ENCODE results near the gene SPOCD1. TPM values are rescaled to one million over a fixed set of nuclear protein-coding genes. Genes with fewer than 3 reads are reported as not detected.

Gene SPOCD1
- total RNA-seq, 1 donor from 2014 or later, result 28.0 TPM

GRCh38 chr1:31787261-31787660, 28.6 kb downstream of the SPOCD1 start:
- no peak overlapping the region for H3K27ac ChIP-seq (ENCODE audit: low read depth, low read length)
- H4K20me1 ChIP-seq (ENCODE audit: insufficient read depth, low read length), result peaks cover 29% of the 10 kb centered on the region
- Mint-ChIP-seq H3K4me3 (ENCODE audit: unreplicated experiment) (peak overlapping the region; percentile 93), H3K9me3 (ENCODE audit: unreplicated experiment) (no peaks in the 10 kb centered on the region), H3K36me3 (ENCODE audit: low read depth, unreplicated experiment) (no peaks in the 10 kb centered on the region), H3K4me1 (ENCODE audit: low read depth, unreplicated experiment) (peaks cover 17% of the 10 kb centered on the region), H3K27me3 (ENCODE audit: low read depth, unreplicated experiment) (peaks cover 14% of the 10 kb centered on the region), H3K27ac (ENCODE audit: unreplicated experiment) (no peak overlapping the region)
- no peak overlapping the region for H2AFZ ChIP-seq (ENCODE audit: low read depth, low read length)
- no peaks in the 10 kb centered on the region for H3K27me3 ChIP-seq (ENCODE audit: insufficient read depth, low read length)
- H3K36me3 ChIP-seq (ENCODE audit: insufficient read depth, low read length), result peaks cover 5% of the 10 kb centered on the region
- DNase-seq (ENCODE audit: low read depth), result no peak
- H3K79me2 ChIP-seq (ENCODE audit: insufficient read depth, low read length), result no peaks in the 10 kb centered on the region
- FAIRE-seq, result no peak
- no peak overlapping the region for H3K9ac ChIP-seq (ENCODE audit: low read length)
- no peaks in the 10 kb centered on the region for H3K9me3 ChIP-seq (ENCODE audit: insufficient read depth, low read depth, low read length)
- peaks cover 32% of the 10 kb centered on the region for H3K4me1 ChIP-seq (ENCODE audit: insufficient read depth, low read length)
- H3K4me2 ChIP-seq (ENCODE audit: low read length), result no peak overlapping the region
- H3K4me3 ChIP-seq (ENCODE audit: insufficient read depth, low read depth, low read length), result no peak overlapping the region
- no peak for TF ChIP-seq CTCF (IDR thresholded peaks at IDR 0.05; ENCODE audit: insufficient read depth, low read depth, low read length)
- no peak for TF ChIP-seq EZH2 (IDR thresholded peaks at IDR 0.05; ENCODE audit: insufficient read depth, low read length)

GRCh38 chr1:31786366-31787060, 29.3 kb downstream of the SPOCD1 start:
- DNase-seq (ENCODE audit: low read depth) (no peak), FAIRE-seq (no peak)
- no peak overlapping the region for H3K4me3 ChIP-seq (ENCODE audit: insufficient read depth, low read depth, low read length)
- H3K36me3 ChIP-seq (ENCODE audit: insufficient read depth, low read length), result peaks cover 2% of the 10 kb centered on the region
- no peak overlapping the region for H3K4me2 ChIP-seq (ENCODE audit: low read length)
- H3K27me3 ChIP-seq (ENCODE audit: insufficient read depth, low read length), result no peaks in the 10 kb centered on the region
- no peak overlapping the region for H3K27ac ChIP-seq (ENCODE audit: low read depth, low read length)
- no peaks in the 10 kb centered on the region for H3K79me2 ChIP-seq (ENCODE audit: insufficient read depth, low read length)
- H3K9me3 ChIP-seq (ENCODE audit: insufficient read depth, low read depth, low read length), result no peaks in the 10 kb centered on the region
- peaks cover 18% of the 10 kb centered on the region for H3K4me1 Mint-ChIP-seq (ENCODE audit: low read depth, unreplicated experiment)
- no peaks in the 10 kb centered on the region for H3K36me3 Mint-ChIP-seq (ENCODE audit: low read depth, unreplicated experiment)
- no peaks in the 10 kb centered on the region for H3K9me3 Mint-ChIP-seq (ENCODE audit: unreplicated experiment)
- H3K4me3 Mint-ChIP-seq (ENCODE audit: unreplicated experiment), result no peak overlapping the region
- no peak overlapping the region for H3K27ac Mint-ChIP-seq (ENCODE audit: unreplicated experiment)
- no peak overlapping the region for H3K9ac ChIP-seq (ENCODE audit: low read length)
- H3K27me3 Mint-ChIP-seq (ENCODE audit: low read depth, unreplicated experiment), result peaks cover 12% of the 10 kb centered on the region
- H3K4me1 ChIP-seq (ENCODE audit: insufficient read depth, low read length), result peaks cover 33% of the 10 kb centered on the region
- TF ChIP-seq CTCF (IDR thresholded peaks at IDR 0.05; ENCODE audit: insufficient read depth, low read depth, low read length) (no peak), EZH2 (IDR thresholded peaks at IDR 0.05; ENCODE audit: insufficient read depth, low read length) (no peak)
- H2AFZ ChIP-seq (ENCODE audit: low read depth, low read length), result no peak overlapping the region
- H4K20me1 ChIP-seq (ENCODE audit: insufficient read depth, low read length), result peaks cover 22% of the 10 kb centered on the region

GRCh38 chr1:31785947-31786290, 29.9 kb downstream of the SPOCD1 start:
- Histone ChIP-seq H3K4me3 (ENCODE audit: insufficient read depth, low read depth, low read length) (no peak overlapping the region), H3K79me2 (ENCODE audit: insufficient read depth, low read length) (no peaks in the 10 kb centered on the region), H2AFZ (ENCODE audit: low read depth, low read length) (no peak overlapping the region), H4K20me1 (ENCODE audit: insufficient read depth, low read length) (peaks cover 16% of the 10 kb centered on the region), H3K4me2 (ENCODE audit: low read length) (no peak overlapping the region), H3K27me3 (ENCODE audit: insufficient read depth, low read length) (no peaks in the 10 kb centered on the region), H3K27ac (ENCODE audit: low read depth, low read length) (no peak overlapping the region), H3K9ac (ENCODE audit: low read length) (no peak overlapping the region), H3K9me3 (ENCODE audit: insufficient read depth, low read depth, low read length) (no peaks in the 10 kb centered on the region), H3K36me3 (ENCODE audit: insufficient read depth, low read length) (no peaks in the 10 kb centered on the region), H3K4me1 (ENCODE audit: insufficient read depth, low read length) (peaks cover 29% of the 10 kb centered on the region)
- H3K9me3 Mint-ChIP-seq (ENCODE audit: unreplicated experiment), result no peaks in the 10 kb centered on the region
- H3K4me3 Mint-ChIP-seq (ENCODE audit: unreplicated experiment), result no peak overlapping the region
- no peak overlapping the region for H3K27ac Mint-ChIP-seq (ENCODE audit: unreplicated experiment)
- FAIRE-seq (no peak), DNase-seq (ENCODE audit: low read depth) (no peak)
- no peaks in the 10 kb centered on the region for H3K36me3 Mint-ChIP-seq (ENCODE audit: low read depth, unreplicated experiment)
- peaks cover 23% of the 10 kb centered on the region for H3K4me1 Mint-ChIP-seq (ENCODE audit: low read depth, unreplicated experiment)
- no peak for TF ChIP-seq EZH2 (IDR thresholded peaks at IDR 0.05; ENCODE audit: insufficient read depth, low read length)
- no peak for TF ChIP-seq CTCF (IDR thresholded peaks at IDR 0.05; ENCODE audit: insufficient read depth, low read depth, low read length)
- H3K27me3 Mint-ChIP-seq (ENCODE audit: low read depth, unreplicated experiment), result peaks cover 12% of the 10 kb centered on the region
